Measurements from ENCODE around the gene REL. TPM values are rescaled to one million over a fixed set of nuclear protein-coding genes. Genes with fewer than 3 reads are reported as not detected.
"Not testable (repeated sequence)": the region's sequence is repeated elsewhere in the genome, so short reads cannot be mapped to it uniquely, and the experiment has no call there.

REL gene
- total RNA-seq, 4 donors from 2014 or later = 43.8 to 70.9 (median 51.9) TPM

- TF ChIP-seq CTCF (IDR thresholded peaks at IDR 0.05) (no peak), POLR2AphosphoS5 (IDR thresholded peaks at IDR 0.05) (no peak)
- 93% methylated on average over 1 of the region's 1 CpG for WGBS
Measured at GRCh38 chr2:60898567-60898966, 17.2 kb downstream of the REL start.

GRCh38 chr2:60899230-60899891, 18.0 kb downstream of the REL start:
- Histone ChIP-seq H3K9me3 (no peaks in the 10 kb centered on the region), H3K27ac (no peak overlapping the region), H3K27me3 (no peaks in the 10 kb centered on the region), H3K4me3 (no peak overlapping the region), H3K4me1 (peaks cover 5% of the 10 kb centered on the region), H3K36me3 (peaks cover 75% of the 10 kb centered on the region)
- no peak for DNase-seq (ENCODE audit: low spot score in 2 of 2)
- 71% methylated on average over 6 of the region's 6 CpGs for WGBS
- no peak for TF ChIP-seq CTCF (IDR thresholded peaks at IDR 0.05)
- no peak for TF ChIP-seq POLR2AphosphoS5 (IDR thresholded peaks at IDR 0.05)
- no peak for TF ChIP-seq EP300 (IDR thresholded peaks at IDR 0.05)
- no peak for TF ChIP-seq POLR2A (IDR thresholded peaks at IDR 0.05)

More at GRCh38 chr2:60898567-60898966, 17.2 kb downstream of the REL start:
- Histone ChIP-seq H3K36me3 (peaks cover 74% of the 10 kb centered on the region), H3K27me3 (no peaks in the 10 kb centered on the region), H3K4me3 (no peak overlapping the region), H3K27ac (no peak overlapping the region), H3K9me3 (no peaks in the 10 kb centered on the region), H3K4me1 (peaks cover 7% of the 10 kb centered on the region)
- no peak for DNase-seq (ENCODE audit: low spot score in 2 of 2)

- Histone ChIP-seq H3K36me3 (peaks cover 78% of the 10 kb centered on the region), H3K27me3 (no peaks in the 10 kb centered on the region), H3K4me3 (no peak overlapping the region), H3K4me1 (peaks cover 5% of the 10 kb centered on the region), H3K9me3 (no peaks in the 10 kb centered on the region), H3K27ac (no peak overlapping the region)
- DNase-seq (ENCODE audit: low spot score in 2 of 2) = no peak
- TF ChIP-seq EP300 (IDR thresholded peaks at IDR 0.05) (no peak), POLR2AphosphoS5 (IDR thresholded peaks at IDR 0.05) (no peak), POLR2A (IDR thresholded peaks at IDR 0.05) (no peak), CTCF (IDR thresholded peaks at IDR 0.05) (no peak)
- WGBS = 59% methylated on average over 1 of the region's 1 CpG
Measured at GRCh38 chr2:60899892-60900249, 18.5 kb downstream of the REL start.

- DNase-seq (ENCODE audit: low spot score in 2 of 2); H3K9me3 ChIP-seq; H3K4me1 ChIP-seq; H3K27me3 ChIP-seq; H3K27ac ChIP-seq; H3K4me3 ChIP-seq: not testable (repeated sequence)
- H3K36me3 ChIP-seq = peaks cover 79% of the 10 kb centered on the region
- WGBS = 95% methylated on average over 6 of the region's 6 CpGs
Measured at GRCh38 chr2:60901296-60901695, 19.9 kb downstream of the REL start.

GRCh38 chr2:60905867-60906266, 24.5 kb downstream of the REL start:
- WGBS = 86% methylated on average over 5 of the region's 5 CpGs
- not testable (repeated sequence) for H3K27me3 ChIP-seq; H3K9me3 ChIP-seq; H3K4me1 ChIP-seq; H3K27ac ChIP-seq; H3K4me3 ChIP-seq; DNase-seq (ENCODE audit: low spot score in 2 of 2)
- peaks cover 57% of the 10 kb centered on the region for H3K36me3 ChIP-seq

GRCh38 chr2:60906395-60906794, 25.0 kb downstream of the REL start:
- peaks cover 52% of the 10 kb centered on the region for H3K36me3 ChIP-seq
- peaks cover 7% of the 10 kb centered on the region for H3K4me1 ChIP-seq
- 48% methylated on average over 2 of the region's 2 CpGs for WGBS
- TF ChIP-seq CTCF (IDR thresholded peaks at IDR 0.05) (no peak), EP300 (IDR thresholded peaks at IDR 0.05) (no peak), POLR2AphosphoS5 (IDR thresholded peaks at IDR 0.05) (no peak), POLR2A (IDR thresholded peaks at IDR 0.05) (no peak)
- H3K27ac ChIP-seq = no peak overlapping the region
- no peak for DNase-seq (ENCODE audit: low spot score in 2 of 2)
- no peak overlapping the region for H3K4me3 ChIP-seq
- H3K27me3 ChIP-seq = no peaks in the 10 kb centered on the region
- H3K9me3 ChIP-seq = no peaks in the 10 kb centered on the region
